Sigmoid colon (tissue), 7 donors: ENCODE data around the gene NR6A1. TPM values are rescaled to one million over a fixed set of nuclear protein-coding genes. Genes with fewer than 3 reads are reported as not detected.

Experiments
- DNase-seq: peaks from one replicate; pipeline ENCODE4 v3.0.0-alpha.2; 2019
- H3K27ac ChIP-seq, 4 donors: fragments of 200-600 bp; sonication (generic); one replicate each; pipeline ENCODE4 v1.5.1; 2016 to 2019; ENCODE audit warnings: mild to moderate bottlenecking in 1 of 4
- H3K27me3 ChIP-seq, 3 donors: fragments of 200-600 bp; sonication (generic); one replicate each; pipeline ENCODE4 v1.5.1; 2019; ENCODE audit warnings: mild to moderate bottlenecking in 1 of 3
- H3K36me3 ChIP-seq, 4 donors: fragments of 200-600 bp; sonication (generic); one replicate each; pipeline ENCODE4 v1.5.1; 2016 to 2019
- H3K4me1 ChIP-seq, 4 donors: fragments of 200-600 bp; sonication (generic); one replicate each; pipeline ENCODE4 v1.5.1; 2017 to 2019
- H3K4me3 ChIP-seq, 4 donors: fragments of 200-600 bp; sonication (generic); one replicate each; pipeline ENCODE4 v1.5.1; 2017 to 2019; ENCODE audit warnings: mild to moderate bottlenecking in 2 of 4, moderate library complexity in 1 of 4
- H3K9me3 ChIP-seq, 4 donors: fragments of 200-600 bp in 3 of 4; sonication (generic) in 3 of 4; one replicate each; pipeline versions ENCODE4 v1.5.1 to v1.6.1; 2013 to 2019
- CTCF ChIP-seq, 4 experiments: fragments of 450-650 bp in 3 of 4; fragments of 200-600 bp in 1 of 4; IDR thresholded peaks; one replicate each; pipeline ENCODE4 v1.5.1; 2016 to 2019; ENCODE audit warnings: antibody characterized with exemption in 4 of 4, mild to moderate bottlenecking in 3 of 4, moderate library complexity in 2 of 4
- EP300 ChIP-seq, 4 donors: sonication (generic); formaldehyde crosslinking; IDR thresholded peaks; one replicate each; pipeline ENCODE4 v1.6.1; 2017; ENCODE audit warnings: antibody characterized with exemption in 4 of 4
- POLR2A ChIP-seq, 2 donors: fragments of 450-650 bp; IDR thresholded peaks; one replicate each; pipeline ENCODE4 v1.6.1; 2016; ENCODE audit warnings: antibody characterized with exemption in 2 of 2, mild to moderate bottlenecking in 2 of 2, moderate library complexity in 2 of 2
- POLR2AphosphoS5 ChIP-seq, 4 donors: sonication (generic); formaldehyde crosslinking; IDR thresholded peaks; one replicate each; pipeline ENCODE4 v1.6.1; 2017; ENCODE audit warnings: antibody characterized with exemption in 4 of 4
- whole genome bisulfite sequencing, 2 donors: extraction: QIAGEN DNeasy Blood & Tissue Kit; methylation state at CpG; one replicate each; pipeline ENCODE4 v1.1.7; 2013; 5-methylcytosine and 5-hydroxymethylcytosine counted together
- intact Hi-C: fragments of 100-400 bp; cut with DNase I; formaldehyde crosslinking; loops from one replicate; pipeline ENCODE4 v1.15.1; 2023
- polyA plus RNA-seq, 3 donors: library from polyadenylated mRNA; stranded (reverse); fragments of 200-250 nt; gene quantifications; one replicate each; pipeline ENCODE4 v1.2.3, GENCODE V29; 2013
- total RNA-seq, 4 donors: library from RNA; depleted of rRNA; stranded (reverse); fragments of >200 nt; gene quantifications; one replicate each; pipeline ENCODE4 v1.1.0, GENCODE V29; 2016
- donor health status: healthy with polysubstance abuse.
- donor health status: Bipolar disorder and iron deficiency.
- donor health status: healthy.

Gene NR6A1
- total and polyA plus RNA-seq, 7 donors, result 0.60 to 3.0 (median 1.8) TPM

- Histone ChIP-seq H3K27ac (no peak overlapping the region), H3K4me1 (no peaks in the 10 kb centered on the region), H3K4me3 (no peak overlapping the region), H3K36me3 (no peaks in the 10 kb centered on the region), H3K9me3 (no peaks in the 10 kb centered on the region), H3K27me3 (peaks cover 0 to 65% (median 36%) of the 10 kb centered on the region in 3 donors)
- WGBS, 2 donors, result 78 to 80% methylated on average over 31 of the region's 31 CpGs
- no peak for TF ChIP-seq POLR2A (IDR thresholded peaks at IDR 0.05)
- no peak for TF ChIP-seq POLR2AphosphoS5 (IDR thresholded peaks at IDR 0.05)
- no peak for TF ChIP-seq CTCF (IDR thresholded peaks at IDR 0.05)
- no peak for TF ChIP-seq EP300 (IDR thresholded peaks at IDR 0.05)
- intact Hi-C loops, result no loop called here
- DNase-seq, result no peak
Measured at GRCh38 chr9:124495126-124496074, 275.7 kb downstream of the NR6A1 start.

GRCh38 chr9:124493794-124494479 lies 277.2 kb downstream of the NR6A1 start:
- no peak overlapping the region for H3K4me3 ChIP-seq
- WGBS, 2 donors, result 80 to 81% methylated on average over 18 of the region's 18 CpGs
- TF ChIP-seq CTCF (IDR thresholded peaks at IDR 0.05) (no peak), POLR2A (IDR thresholded peaks at IDR 0.05) (no peak), EP300 (IDR thresholded peaks at IDR 0.05) (no peak), POLR2AphosphoS5 (IDR thresholded peaks at IDR 0.05) (no peak)
- no peaks in the 10 kb centered on the region for H3K36me3 ChIP-seq
- no peak overlapping the region for H3K27ac ChIP-seq
- DNase-seq, result no peak
- no peaks in the 10 kb centered on the region for H3K4me1 ChIP-seq
- H3K27me3 ChIP-seq, result peaks cover 0 to 59% (median 21%) of the 10 kb centered on the region in 3 donors
- intact Hi-C loops, result no loop called here
- no peaks in the 10 kb centered on the region for H3K9me3 ChIP-seq

GRCh38 chr9:124493218-124493617 lies 277.9 kb downstream of the NR6A1 start:
- Histone ChIP-seq H3K36me3 (no peaks in the 10 kb centered on the region), H3K4me1 (no peaks in the 10 kb centered on the region), H3K9me3 (no peaks in the 10 kb centered on the region), H3K27me3 (peaks cover 0 to 53% (median 16%) of the 10 kb centered on the region in 3 donors), H3K27ac (no peak overlapping the region), H3K4me3 (no peak overlapping the region)
- no peak for DNase-seq
- 91 to 93% methylated on average over 4 of the region's 4 CpGs for WGBS, 2 donors
- TF ChIP-seq POLR2AphosphoS5 (IDR thresholded peaks at IDR 0.05), result no peak
- no peak for TF ChIP-seq POLR2A (IDR thresholded peaks at IDR 0.05)
- TF ChIP-seq CTCF (IDR thresholded peaks at IDR 0.05), result no peak
- intact Hi-C loops, result no loop called here

- H3K9me3 ChIP-seq, result no peaks in the 10 kb centered on the region
- no peak overlapping the region for H3K27ac ChIP-seq
- intact Hi-C loops, result no loop called here
- DNase-seq, result no peak
- H3K4me3 ChIP-seq, result no peak overlapping the region
- TF ChIP-seq POLR2A (IDR thresholded peaks at IDR 0.05), result no peak
- TF ChIP-seq EP300 (IDR thresholded peaks at IDR 0.05), result no peak
- TF ChIP-seq CTCF (IDR thresholded peaks at IDR 0.05), result no peak
- TF ChIP-seq POLR2AphosphoS5 (IDR thresholded peaks at IDR 0.05), result no peak
- WGBS, 2 donors, result 71 to 85% methylated on average over 19 of the region's 19 CpGs
- peaks cover 0 to 55% (median 16%) of the 10 kb centered on the region in 3 donors for H3K27me3 ChIP-seq
- H3K4me1 ChIP-seq, result no peaks in the 10 kb centered on the region
- no peaks in the 10 kb centered on the region for H3K36me3 ChIP-seq
Measured at GRCh38 chr9:124492818-124493217, 278.3 kb downstream of the NR6A1 start.
